NT2/D1 (cell line): ENCODE measurements around the gene PWWP2B.

Source experiments
- DNase-seq: peaks from one replicate; pipeline ENCODE4 v3.0.0-alpha.2; 2011; ENCODE audit warnings: low read depth, low spot score
- H3K27me3 ChIP-seq: 2 replicates; pipeline ENCODE4 v1.6.0; 2011; ENCODE audit warnings: mild to moderate bottlenecking; ENCODE audit not compliant: insufficient read length, insufficient read depth
- H3K36me3 ChIP-seq: 2 replicates; pipeline ENCODE4 v1.6.1; 2011; ENCODE audit warnings: mild to moderate bottlenecking, low read length, mixed read lengths; ENCODE audit not compliant: insufficient read depth, insufficient read length
- H3K4me1 ChIP-seq: 2 replicates; pipeline ENCODE4 v1.5.1; 2011; ENCODE audit not compliant: insufficient read depth, insufficient read length
- H3K4me3 ChIP-seq: 2 replicates; pipeline ENCODE4 v1.5.1; 2011; ENCODE audit warnings: low read depth; ENCODE audit not compliant: insufficient read length
- H3K9ac ChIP-seq: 2 replicates; pipeline ENCODE4 v1.6.0; 2011; ENCODE audit warnings: low read depth; ENCODE audit not compliant: insufficient read length
- H3K9me3 ChIP-seq: 2 replicates; pipeline ENCODE4 v1.5.1; 2011; ENCODE audit warnings: mild to moderate bottlenecking, low read length; ENCODE audit not compliant: insufficient read depth
- SUZ12 ChIP-seq: IDR thresholded peaks from 2 replicates; pipeline ENCODE4 v1.6.1; 2011; ENCODE audit not compliant: insufficient read length, insufficient read depth; ENCODE audit errors: extremely low read depth
- YY1 ChIP-seq: IDR thresholded peaks from 2 replicates; pipeline ENCODE4 v1.6.1; 2011; ENCODE audit not compliant: insufficient read length, insufficient read depth
- ZNF274 ChIP-seq: IDR thresholded peaks from 2 replicates; pipeline ENCODE4 v1.6.1; 2011; ENCODE audit warnings: mild to moderate bottlenecking, low read depth, low read length

Gene PWWP2B

DNA sequence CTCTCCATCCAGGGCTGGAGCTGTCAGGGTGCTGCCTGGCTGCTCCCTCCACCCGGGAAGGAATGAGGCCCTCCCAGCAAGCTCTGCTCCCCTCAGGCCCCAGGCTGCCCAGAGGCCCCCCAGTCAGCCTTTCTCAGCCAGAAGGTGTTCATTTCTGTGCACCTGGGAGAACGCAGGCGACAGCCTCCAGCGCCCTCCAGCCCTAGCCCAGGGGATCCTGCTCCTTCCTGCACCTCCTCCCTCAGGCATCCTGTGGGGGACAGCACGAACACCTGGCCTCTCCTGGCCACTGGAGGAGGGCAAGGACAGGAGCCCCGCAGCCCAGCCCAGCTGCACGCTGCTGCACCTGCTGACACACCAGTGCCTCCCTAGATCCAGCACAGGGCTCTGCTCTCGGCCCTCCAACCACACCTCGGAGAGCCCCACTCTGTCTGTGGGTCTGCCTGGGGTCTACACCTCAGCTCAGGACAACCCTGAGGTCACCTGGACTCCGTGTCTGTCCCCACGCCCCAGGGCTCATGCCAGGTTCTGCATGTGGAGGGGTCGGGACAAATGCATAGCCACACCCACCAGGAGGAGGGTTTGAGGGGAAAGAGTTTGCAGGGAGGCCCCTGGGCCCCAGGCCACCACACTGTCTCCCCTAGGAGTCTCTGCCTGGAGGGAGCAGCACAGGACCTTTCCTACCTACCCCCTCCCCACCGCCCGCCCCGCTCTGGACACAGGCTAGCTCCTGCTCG lies 7.4 kb upstream of the PWWP2B start:
- Histone ChIP-seq H3K4me3 (no peak overlapping the region), H3K9me3 (no peaks in the 10 kb centered on the region), H3K27me3 (no peaks in the 10 kb centered on the region), H3K9ac (no peak overlapping the region), H3K36me3 (no peaks in the 10 kb centered on the region), H3K4me1 (peaks cover 9% of the 10 kb centered on the region)
- DNase-seq: no peak
- TF ChIP-seq ZNF274: no peak
- no peak for TF ChIP-seq SUZ12
- no peak for TF ChIP-seq YY1

DNA sequence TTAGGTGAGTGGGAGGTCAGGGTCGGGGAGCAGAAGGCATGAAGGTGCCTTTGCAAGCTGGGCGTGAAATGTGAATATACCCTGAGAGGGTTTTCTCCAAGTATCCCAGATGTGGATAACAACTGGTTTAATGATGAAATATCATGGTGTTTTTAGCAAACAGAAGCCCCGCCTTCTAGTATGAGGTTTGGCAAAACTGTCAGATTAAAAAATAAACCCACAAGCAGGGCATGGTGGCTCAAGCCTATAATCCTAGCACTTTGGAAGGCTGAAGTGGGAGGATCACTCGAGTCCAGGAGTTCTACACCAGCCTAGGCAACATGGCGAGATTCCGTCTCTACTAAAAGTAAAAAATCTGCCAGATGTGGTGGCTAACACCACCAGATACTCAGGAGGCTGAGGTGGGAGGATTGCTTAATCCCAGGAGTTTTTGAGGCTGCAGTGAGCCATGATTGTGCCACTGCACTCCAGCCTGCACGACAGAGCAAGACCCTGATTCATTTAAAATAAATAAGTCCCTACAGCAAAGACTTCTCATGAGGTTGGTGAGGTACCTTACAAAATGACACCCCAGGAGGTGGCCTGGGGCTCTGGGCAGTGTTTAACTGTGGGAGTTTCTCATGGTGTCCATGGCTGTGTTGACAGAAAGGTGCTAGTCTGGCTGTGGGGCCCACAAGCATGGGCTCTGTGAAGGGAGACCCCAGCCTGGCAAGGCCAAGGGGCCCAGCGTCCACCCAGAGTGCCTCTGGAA lies 6.7 kb upstream of the PWWP2B start:
- H3K27me3 ChIP-seq: peaks cover 1% of the 10 kb centered on the region
- no peak overlapping the region for H3K4me3 ChIP-seq
- no peak overlapping the region for H3K9ac ChIP-seq
- no peak for TF ChIP-seq SUZ12
- TF ChIP-seq YY1: no peak
- no peak for TF ChIP-seq ZNF274
- no peaks in the 10 kb centered on the region for H3K36me3 ChIP-seq
- no peak for DNase-seq
- H3K9me3 ChIP-seq: no peaks in the 10 kb centered on the region
- peaks cover 10% of the 10 kb centered on the region for H3K4me1 ChIP-seq

DNA sequence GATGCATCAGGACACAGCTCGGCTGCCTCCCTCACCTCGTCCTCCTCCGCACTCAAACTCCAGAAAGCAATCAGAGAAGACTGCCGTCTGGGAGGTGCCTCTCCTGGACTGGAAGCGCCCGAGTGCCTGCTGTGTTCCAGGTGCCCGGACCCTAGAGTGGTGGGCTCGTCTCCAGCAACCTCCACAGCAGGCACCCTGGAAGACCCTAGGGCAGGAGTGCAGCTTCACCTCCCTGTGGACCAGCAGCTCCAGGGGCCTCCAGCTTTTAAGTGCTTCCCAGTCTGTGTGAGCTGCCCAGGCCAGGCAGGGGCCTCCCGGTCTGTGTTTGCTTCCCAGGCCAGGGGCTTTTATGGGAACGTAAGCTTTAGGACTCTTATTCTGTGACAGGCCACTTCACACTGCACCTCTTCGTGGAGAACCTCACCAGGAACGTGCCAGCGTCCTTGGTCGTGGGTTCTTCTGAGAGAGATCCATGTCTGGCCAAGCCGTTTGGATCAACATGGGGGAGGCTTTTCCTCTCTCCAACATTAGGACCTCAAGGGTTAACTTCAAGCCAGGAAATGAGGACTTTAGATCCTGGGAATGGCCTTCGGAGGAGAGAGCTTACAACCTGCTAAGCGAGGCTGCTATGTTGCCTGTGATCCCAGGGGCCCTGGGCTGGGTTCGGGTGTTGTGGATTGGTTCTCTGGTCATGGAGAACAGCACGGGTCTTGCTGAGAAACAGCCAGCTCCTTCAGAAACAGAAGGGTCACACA lies 5.9 kb upstream of the PWWP2B start:
- TF ChIP-seq SUZ12: no peak
- no peak for TF ChIP-seq ZNF274
- no peak for TF ChIP-seq YY1
- no peak overlapping the region for H3K4me3 ChIP-seq
- H3K27me3 ChIP-seq: peaks cover 7% of the 10 kb centered on the region
- no peak for DNase-seq
- no peaks in the 10 kb centered on the region for H3K9me3 ChIP-seq
- no peaks in the 10 kb centered on the region for H3K36me3 ChIP-seq
- no peak overlapping the region for H3K9ac ChIP-seq
- peaks cover 15% of the 10 kb centered on the region for H3K4me1 ChIP-seq

DNA sequence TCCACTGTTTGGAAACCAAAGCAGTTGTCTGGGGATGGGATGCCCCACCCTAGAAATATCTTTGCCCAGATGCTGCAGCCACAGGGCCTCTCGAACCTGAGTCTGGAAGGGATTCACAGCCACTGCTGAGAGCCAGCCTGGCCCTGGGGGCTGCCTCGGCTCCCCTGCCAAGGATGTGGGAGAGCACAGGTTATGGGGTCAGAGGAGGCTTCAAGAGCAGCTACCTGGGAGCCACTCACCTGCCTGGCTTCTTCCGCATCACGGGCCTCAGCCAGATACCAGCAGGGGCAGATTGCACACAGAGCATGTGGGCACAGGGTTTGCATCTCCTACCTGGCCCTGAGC lies 5.4 kb upstream of the PWWP2B start:
- Histone ChIP-seq H3K9ac (no peak overlapping the region), H3K4me1 (peaks cover 15% of the 10 kb centered on the region), H3K27me3 (peaks cover 7% of the 10 kb centered on the region), H3K36me3 (no peaks in the 10 kb centered on the region), H3K4me3 (no peak overlapping the region), H3K9me3 (no peaks in the 10 kb centered on the region)
- TF ChIP-seq YY1 (no peak), ZNF274 (no peak), SUZ12 (no peak)
- DNase-seq: no peak

DNA sequence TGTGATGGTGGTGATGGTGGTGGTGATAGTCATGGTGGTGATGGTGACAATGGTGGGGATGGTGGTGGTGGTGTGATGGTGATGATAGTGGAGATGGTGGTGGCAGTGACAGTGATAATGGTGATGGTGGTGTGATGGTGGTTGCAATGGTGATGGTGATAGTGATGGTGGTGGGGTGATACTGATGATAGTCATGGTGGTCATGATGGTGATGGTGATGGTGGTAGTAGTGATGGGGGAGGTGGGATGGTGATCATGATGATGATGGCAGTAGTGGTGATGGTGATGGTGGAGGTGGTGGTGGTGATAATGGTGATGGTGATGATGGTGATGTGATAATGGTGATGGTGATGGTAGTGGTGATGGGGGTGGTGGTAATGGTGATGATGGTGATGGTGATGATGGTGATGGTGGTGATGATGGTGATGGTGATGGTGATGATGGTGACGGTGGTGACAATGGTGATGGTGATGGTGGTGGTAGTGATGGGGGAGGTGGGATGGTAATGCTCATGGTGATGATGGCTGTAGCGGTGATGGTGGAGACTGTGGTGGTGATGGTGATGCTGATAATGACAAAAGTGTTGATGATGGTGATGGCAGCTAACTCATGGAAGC lies 4.7 kb upstream of the PWWP2B start:
- H3K4me3 ChIP-seq: no peak overlapping the region
- peaks cover 15% of the 10 kb centered on the region for H3K4me1 ChIP-seq
- H3K36me3 ChIP-seq: no peaks in the 10 kb centered on the region
- H3K9me3 ChIP-seq: no peaks in the 10 kb centered on the region
- no peak overlapping the region for H3K9ac ChIP-seq
- TF ChIP-seq SUZ12 (no peak), YY1 (no peak), ZNF274 (no peak)
- peaks cover 7% of the 10 kb centered on the region for H3K27me3 ChIP-seq
- DNase-seq: no peak

DNA sequence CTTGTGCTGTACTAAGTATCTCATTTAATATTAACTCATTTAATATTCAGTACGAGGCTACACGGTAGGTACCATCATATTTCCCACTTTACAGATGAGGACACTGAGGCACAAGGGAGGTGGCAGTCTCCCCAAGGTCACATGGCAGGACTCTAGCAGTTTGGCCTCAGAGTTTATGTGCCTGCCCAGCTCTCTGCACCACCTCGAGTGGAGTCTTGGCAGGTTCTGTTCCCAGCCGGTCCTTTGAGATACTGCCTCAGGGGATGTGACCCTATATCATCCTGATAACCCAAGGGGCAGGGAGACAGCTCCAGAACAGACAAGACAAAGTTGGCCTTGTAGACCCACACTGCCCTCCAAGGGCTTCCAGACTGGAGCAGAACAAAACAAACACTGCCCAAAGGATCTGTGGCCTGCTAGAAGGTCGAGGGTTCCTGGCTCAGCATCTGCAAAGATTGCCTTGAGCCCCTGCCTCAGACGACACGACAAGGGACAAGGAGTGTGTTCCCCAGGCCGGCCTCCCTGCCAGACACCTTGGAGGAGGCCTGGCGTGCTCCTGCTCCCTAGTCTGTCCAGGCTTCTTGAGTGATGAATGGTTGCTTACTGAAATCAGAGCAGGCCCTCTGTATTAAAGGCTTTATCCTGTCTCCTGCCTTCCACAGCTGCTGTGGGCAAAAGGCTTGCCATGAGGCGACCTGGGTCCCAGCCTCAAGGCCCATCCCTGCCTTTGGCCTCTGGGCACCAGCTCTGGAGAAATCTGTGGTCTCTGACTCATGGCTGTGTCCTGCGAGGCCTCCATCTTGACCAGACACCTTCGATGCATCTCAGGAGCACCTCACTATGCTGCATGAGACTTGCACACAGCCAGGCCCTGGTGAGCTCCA lies 3.9 kb upstream of the PWWP2B start:
- Histone ChIP-seq H3K9ac (no peak overlapping the region), H3K4me1 (peaks cover 12% of the 10 kb centered on the region), H3K27me3 (peaks cover 13% of the 10 kb centered on the region), H3K9me3 (no peaks in the 10 kb centered on the region), H3K4me3 (no peak overlapping the region), H3K36me3 (no peaks in the 10 kb centered on the region)
- no peak for DNase-seq
- TF ChIP-seq SUZ12: no peak
- TF ChIP-seq YY1: no peak
- no peak for TF ChIP-seq ZNF274
